ENCODE data around the gene STRA6. TPM values are rescaled to one million over a fixed set of nuclear protein-coding genes. Genes with fewer than 3 reads are reported as not detected.

STRA6 gene
- total RNA-seq, 3 donors from 2014 or later (not counting 1 experiment from before 2014, with no cell fraction given) = not detected

DNA sequence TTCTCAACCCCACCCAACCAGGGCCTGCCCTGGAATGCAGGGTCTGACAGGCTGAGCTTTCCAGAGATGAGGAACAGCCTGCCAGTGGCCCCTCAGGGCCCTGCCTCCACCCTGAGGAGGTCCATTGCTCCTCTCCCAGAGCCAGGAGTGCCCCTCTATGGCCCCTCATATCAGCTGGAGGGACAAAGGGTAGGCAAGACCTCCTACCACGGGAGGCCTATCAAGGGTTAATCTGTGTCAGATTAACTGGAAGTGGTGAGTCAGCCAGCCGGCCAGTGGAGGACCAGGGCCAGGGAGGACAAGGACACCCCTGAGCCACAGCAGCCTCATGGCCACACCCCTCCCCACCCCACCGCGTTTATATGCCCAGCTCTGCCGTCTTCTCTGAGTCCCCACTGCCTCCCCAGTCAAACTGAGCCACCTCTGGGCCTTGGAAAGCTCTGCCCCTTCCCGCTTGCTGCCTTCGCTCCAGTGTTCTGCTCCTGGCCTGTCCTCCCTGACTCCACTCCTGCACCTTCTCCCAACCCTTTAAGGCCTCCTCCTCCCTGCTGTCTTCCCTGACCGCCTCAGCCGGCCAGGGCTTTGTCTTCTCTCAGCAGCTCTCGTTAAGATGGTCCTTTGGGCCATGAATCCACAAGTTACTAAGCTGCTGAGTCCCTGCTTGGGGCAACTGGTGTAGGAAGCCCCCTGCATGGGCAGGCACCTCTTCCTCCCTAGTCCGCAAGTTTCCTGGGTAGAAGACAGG lies 40.0 kb upstream of the STRA6 start:
- Histone ChIP-seq H3K36me3 (ENCODE audit: control insufficient read depth, insufficient read depth, low read length) (no peaks in the 10 kb centered on the region), H3K27ac (ENCODE audit: low read length) (no peak overlapping the region), H3K4me3 (ENCODE audit: low read length) (no peak overlapping the region), H3K27me3 (ENCODE audit: control insufficient read depth, insufficient read depth, low read length) (peaks cover 4% of the 10 kb centered on the region), H3K4me1 (ENCODE audit: control insufficient read depth, insufficient read depth, low read length) (no peaks in the 10 kb centered on the region), H3K9me3 (ENCODE audit: control insufficient read depth, insufficient read depth, low read length) (no peaks in the 10 kb centered on the region)
- Mint-ChIP-seq H3K27ac (no peak overlapping the region), H3K36me3 (no peaks in the 10 kb centered on the region), H3K4me3 (no peak overlapping the region), H3K4me1 (peaks cover 0 to 7% of the 10 kb centered on the region in 2 donors), H3K9me3 (no peaks in the 10 kb centered on the region), H3K27me3 (ENCODE audit: low read depth in 2 of 2) (peaks cover 24 to 31% of the 10 kb centered on the region in 2 donors)
- no peak for ATAC-seq
- no peak for DNase-seq
- intact Hi-C loops (cut with micrococcal nuclease) = no loop called here
- TF ChIP-seq, protein P1, sequence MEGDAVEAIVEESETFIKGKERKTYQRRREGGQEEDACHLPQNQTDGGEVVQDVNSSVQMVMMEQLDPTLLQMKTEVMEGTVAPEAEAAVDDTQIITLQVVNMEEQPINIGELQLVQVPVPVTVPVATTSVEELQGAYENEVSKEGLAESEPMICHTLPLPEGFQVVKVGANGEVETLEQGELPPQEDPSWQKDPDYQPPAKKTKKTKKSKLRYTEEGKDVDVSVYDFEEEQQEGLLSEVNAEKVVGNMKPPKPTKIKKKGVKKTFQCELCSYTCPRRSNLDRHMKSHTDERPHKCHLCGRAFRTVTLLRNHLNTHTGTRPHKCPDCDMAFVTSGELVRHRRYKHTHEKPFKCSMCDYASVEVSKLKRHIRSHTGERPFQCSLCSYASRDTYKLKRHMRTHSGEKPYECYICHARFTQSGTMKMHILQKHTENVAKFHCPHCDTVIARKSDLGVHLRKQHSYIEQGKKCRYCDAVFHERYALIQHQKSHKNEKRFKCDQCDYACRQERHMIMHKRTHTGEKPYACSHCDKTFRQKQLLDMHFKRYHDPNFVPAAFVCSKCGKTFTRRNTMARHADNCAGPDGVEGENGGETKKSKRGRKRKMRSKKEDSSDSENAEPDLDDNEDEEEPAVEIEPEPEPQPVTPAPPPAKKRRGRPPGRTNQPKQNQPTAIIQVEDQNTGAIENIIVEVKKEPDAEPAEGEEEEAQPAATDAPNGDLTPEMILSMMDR (IDR thresholded peaks at IDR 0.05) = no peak
- WGBS (ENCODE audit: insufficient coverage) = 63% methylated on average over 11 of the region's 11 CpGs

DNA sequence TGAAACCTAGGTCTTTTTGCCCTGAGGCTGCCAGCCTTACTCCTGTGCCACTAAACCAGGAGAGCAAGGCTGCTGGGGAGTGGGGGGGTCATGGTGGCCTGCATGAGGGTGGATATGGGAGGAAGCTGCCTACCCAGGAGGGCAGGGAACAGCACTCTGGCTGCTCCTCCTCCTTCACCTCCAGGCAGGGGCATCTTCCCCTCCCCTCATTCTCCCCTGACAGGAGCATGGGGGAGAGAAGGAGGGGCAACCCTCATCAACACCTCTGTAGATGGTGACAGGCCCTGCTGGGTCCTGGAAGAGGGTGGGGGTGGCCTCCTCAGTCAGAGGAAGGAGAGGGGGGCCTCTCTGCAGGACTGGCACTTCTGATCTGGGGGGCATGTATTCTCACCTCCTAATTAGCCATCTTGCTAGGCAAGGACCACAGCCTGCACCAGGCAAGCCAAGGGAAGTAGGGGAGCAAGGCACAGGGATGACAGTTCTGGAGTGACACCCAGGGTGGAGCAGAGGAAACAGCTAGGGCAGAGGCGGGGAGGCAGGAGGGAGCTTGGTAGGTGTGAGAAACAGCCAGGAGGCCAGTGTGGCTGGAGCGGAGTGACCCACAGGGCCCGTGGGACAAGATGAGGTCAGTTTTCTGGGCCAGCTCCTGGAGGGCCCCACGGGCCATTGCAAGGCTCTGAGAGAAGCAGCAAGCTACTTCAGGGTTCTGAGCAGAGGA lies 38.5 kb upstream of the STRA6 start:
- Mint-ChIP-seq H3K27ac (no peak overlapping the region), H3K4me1 (peaks cover 0 to 7% of the 10 kb centered on the region in 2 donors), H3K36me3 (no peaks in the 10 kb centered on the region), H3K9me3 (no peaks in the 10 kb centered on the region), H3K4me3 (no peak overlapping the region), H3K27me3 (ENCODE audit: low read depth in 2 of 2) (peaks cover 13 to 28% of the 10 kb centered on the region in 2 donors)
- TF ChIP-seq, protein P1 (IDR thresholded peaks at IDR 0.05) = no peak
- Histone ChIP-seq H3K36me3 (ENCODE audit: control insufficient read depth, insufficient read depth, low read length) (no peaks in the 10 kb centered on the region), H3K4me1 (ENCODE audit: control insufficient read depth, insufficient read depth, low read length) (no peaks in the 10 kb centered on the region), H3K27me3 (ENCODE audit: control insufficient read depth, insufficient read depth, low read length) (peaks cover 4% of the 10 kb centered on the region), H3K27ac (ENCODE audit: low read length) (no peak overlapping the region), H3K9me3 (ENCODE audit: control insufficient read depth, insufficient read depth, low read length) (no peaks in the 10 kb centered on the region), H3K4me3 (ENCODE audit: low read length) (no peak overlapping the region)
- no peak for DNase-seq
- intact Hi-C loops (cut with micrococcal nuclease) = no loop called here
- 78% methylated on average over 4 of the region's 4 CpGs for WGBS (ENCODE audit: insufficient coverage)
- ATAC-seq = no peak

DNA sequence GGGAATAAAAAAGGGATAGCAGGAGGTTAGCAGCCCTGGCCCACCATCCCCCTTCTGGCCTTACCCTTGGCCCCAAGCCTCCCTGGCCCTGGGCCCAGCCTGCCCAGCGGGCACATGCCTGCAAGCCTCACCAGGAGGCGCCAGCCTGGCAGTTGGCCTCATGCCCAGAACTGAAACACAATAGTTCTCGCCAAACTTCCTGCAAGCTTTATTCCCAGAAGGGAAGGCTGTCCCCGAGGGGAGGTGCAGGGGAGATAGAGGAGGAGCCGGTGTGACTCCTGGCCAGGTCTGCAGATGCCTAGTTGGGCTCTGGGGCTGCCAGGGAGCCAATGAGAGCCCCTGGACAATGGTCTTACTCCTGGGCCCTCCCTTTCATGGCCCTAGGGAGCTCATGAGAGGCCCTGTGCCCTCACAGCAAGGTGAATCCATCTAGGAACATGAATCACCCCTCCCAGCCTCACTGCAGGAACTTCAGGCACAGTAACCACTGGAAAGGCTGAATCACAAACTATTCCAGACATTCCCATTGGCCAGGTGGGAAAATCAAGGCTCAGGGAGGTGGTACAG lies 37.5 kb upstream of the STRA6 start:
- intact Hi-C loops (cut with micrococcal nuclease) = no loop called here
- H3K27me3 ChIP-seq (ENCODE audit: control insufficient read depth, insufficient read depth, low read length) = peaks cover 4% of the 10 kb centered on the region
- DNase-seq (no peak), ATAC-seq (no peak)
- no peaks in the 10 kb centered on the region for H3K9me3 ChIP-seq (ENCODE audit: control insufficient read depth, insufficient read depth, low read length)
- Mint-ChIP-seq H3K4me3 (no peak overlapping the region), H3K27ac (no peak overlapping the region), H3K9me3 (no peaks in the 10 kb centered on the region), H3K36me3 (no peaks in the 10 kb centered on the region), H3K27me3 (ENCODE audit: low read depth in 2 of 2) (peaks cover 7 to 24% of the 10 kb centered on the region in 2 donors), H3K4me1 (peaks cover 0 to 7% of the 10 kb centered on the region in 2 donors)
- no peak overlapping the region for H3K4me3 ChIP-seq (ENCODE audit: low read length)
- no peak overlapping the region for H3K27ac ChIP-seq (ENCODE audit: low read length)
- 16% methylated on average over 5 of the region's 5 CpGs for WGBS (ENCODE audit: insufficient coverage)
- no peaks in the 10 kb centered on the region for H3K4me1 ChIP-seq (ENCODE audit: control insufficient read depth, insufficient read depth, low read length)
- no peaks in the 10 kb centered on the region for H3K36me3 ChIP-seq (ENCODE audit: control insufficient read depth, insufficient read depth, low read length)
- TF ChIP-seq, protein P1 (IDR thresholded peaks at IDR 0.05) = no peak
